Measurements from ENCODE around the gene CNPPD1.

GRCh38 chr2:219124381-219125110 is 52.2 kb downstream of the CNPPD1 start:
- TF ChIP-seq EP300 (IDR thresholded peaks at IDR 0.05) (no peak), CTCF (IDR thresholded peaks at IDR 0.05) (no peak)
